Keratinocyte (primary cell): ENCODE results near the gene ARHGAP19. TPM values are rescaled to one million over a fixed set of nuclear protein-coding genes. Genes with fewer than 3 reads are reported as not detected.

ENCODE experiments used
- DNase-seq: peaks from one replicate; pipeline ENCODE4 v3.0.0-alpha.2; 2011; ENCODE audit warnings: low read depth, missing footprints, low spot score
- FAIRE-seq: peaks from 2 replicates; lab custom pipeline; 2011; peaks lifted over from hg19 to GRCh38; lab: Jason Lieb, UNC
- H2AFZ ChIP-seq: 2 replicates; pipeline ENCODE4 v1.6.0; 2012; ENCODE audit warnings: low read length, control low read depth, inconsistent platforms; ENCODE audit not compliant: control insufficient read depth
- H3K27ac ChIP-seq: 2 replicates; pipeline ENCODE4 v1.5.1; 2011; ENCODE audit warnings: low read length; ENCODE audit not compliant: control insufficient read depth, insufficient read depth
- H3K27me3 ChIP-seq: 3 replicates; pipeline ENCODE4 v1.6.0; 2011; ENCODE audit warnings: low read length; ENCODE audit not compliant: control insufficient read depth, insufficient read depth; ENCODE audit errors: extremely low read depth
- H3K36me3 ChIP-seq, 2 experiments: 2 replicates in 1 of 2; 3 replicates in 1 of 2; pipeline ENCODE4 v1.5.1; 2011; ENCODE audit warnings: low read length in 2 of 2, mild to moderate bottlenecking in 1 of 2; ENCODE audit not compliant: control insufficient read depth in 2 of 2, insufficient read depth in 2 of 2; ENCODE audit errors: extremely low read depth in 1 of 2
- H3K4me1 ChIP-seq: 3 replicates; pipeline ENCODE4 v1.5.1; 2011; ENCODE audit warnings: low read length; ENCODE audit not compliant: control insufficient read depth, insufficient read depth; ENCODE audit errors: extremely low read depth
- H3K4me2 ChIP-seq: 3 replicates; pipeline ENCODE4 v1.6.0; 2011; ENCODE audit warnings: low read depth, low read length; ENCODE audit not compliant: control insufficient read depth, insufficient read depth; ENCODE audit errors: extremely low read depth
- H3K4me3 ChIP-seq, 3 experiments: fragments of 200-600 bp in 1 of 3; sonication (generic) in 1 of 3; 2 replicates in 2 of 3; 3 replicates in 1 of 3; pipeline ENCODE4 v1.5.1; 2011 to 2016; ENCODE audit warnings: low read length in 3 of 3, mild to moderate bottlenecking in 3 of 3, control low read depth in 2 of 3, inconsistent platforms in 1 of 3, low read depth in 1 of 3, mixed read lengths in 1 of 3, mixed run types in 1 of 3, moderate library complexity in 1 of 3; ENCODE audit not compliant: control insufficient read depth in 2 of 3, insufficient read depth in 2 of 3; ENCODE audit errors: extremely low read depth in 1 of 3
- H3K79me2 ChIP-seq: 2 replicates; pipeline ENCODE4 v1.6.0; 2012; ENCODE audit warnings: low read length; ENCODE audit not compliant: control insufficient read depth, insufficient read depth
- H3K9ac ChIP-seq: 3 replicates; pipeline ENCODE4 v1.6.0; 2011; ENCODE audit warnings: low read length; ENCODE audit not compliant: control insufficient read depth, insufficient read depth; ENCODE audit errors: extremely low read depth
- H3K9me1 ChIP-seq: 3 replicates; pipeline ENCODE4 v1.6.0; 2011; ENCODE audit warnings: low read length; ENCODE audit not compliant: control insufficient read depth, insufficient read depth; ENCODE audit errors: extremely low read depth
- H3K9me3 ChIP-seq: 2 replicates; pipeline ENCODE4 v1.5.1; 2012; ENCODE audit warnings: low read depth, low read length; ENCODE audit not compliant: control insufficient read depth
- H4K20me1 ChIP-seq: 3 replicates; pipeline ENCODE4 v1.6.0; 2011; ENCODE audit warnings: low read length; ENCODE audit not compliant: control insufficient read depth, insufficient read depth; ENCODE audit errors: extremely low read depth
- CTCF ChIP-seq, 3 experiments: IDR thresholded peaks in 1 of 3; conservative IDR thresholded peaks in 1 of 3; optimal IDR thresholded peaks in 1 of 3; 2 replicates in 2 of 3; 3 replicates in 1 of 3; pipeline versions ENCODE3 to v1.5.1; 2011; ENCODE audit warnings: low read length in 3 of 3, mild to moderate bottlenecking in 3 of 3, moderate library complexity in 2 of 3, control low read depth in 1 of 3, inconsistent platforms in 1 of 3; ENCODE audit not compliant: insufficient read depth in 2 of 3; ENCODE audit errors: extremely low read depth in 1 of 3
- EZH2 ChIP-seq: IDR thresholded peaks from one replicate; pipeline ENCODE4 v1.6.1; 2012; ENCODE audit warnings: inconsistent platforms, mild to moderate bottlenecking, low read length, moderate library complexity
- dilution Hi-C: fragments of 300-500 bp; cut with MboI; formaldehyde crosslinking; loops from one replicate; pipeline ENCODE4 v1.7.0; 2020; ENCODE audit warnings: low sequenced_read_pairs; ENCODE audit not compliant: extremely low pct_ligation_motif_present
- polyA plus RNA-seq, 5 experiments: library from polyadenylated mRNA; depleted of rRNA in 3 of 5; stranded (reverse) in 3 of 5; stranded (forward) in 1 of 5; unstranded in 1 of 5; fragments of >200 nt; gene quantifications; 1 replicate in 1 of 5; 2 replicates in 3 of 5; 3 replicates in 1 of 5; pipeline versions ENCODE4 v1.2.1 to v1.2.3, GENCODE V29; 2011 to 2012; ENCODE audit warnings: missing spikeins in 2 of 5, low read depth in 1 of 5, low replicate concordance in 1 of 5

The ARHGAP19 gene
- polyA plus RNA-seq, 1 donor (not counting 4 experiments of a cell fraction or from before 2014, with no cell fraction given): 7.5 TPM

- Histone ChIP-seq H3K4me1 (peaks cover 3% of the 10 kb centered on the region), H3K9me3 (no peaks in the 10 kb centered on the region), H3K9me1 (no peaks in the 10 kb centered on the region), H3K36me3 (no peaks in the 10 kb centered on the region), H2AFZ (no peak overlapping the region), H3K4me2 (no peak overlapping the region), H3K27me3 (peaks cover 23% of the 10 kb centered on the region), H4K20me1 (no peaks in the 10 kb centered on the region), H3K9ac (no peak overlapping the region), H3K27ac (no peak overlapping the region), H3K79me2 (no peaks in the 10 kb centered on the region), H3K4me3 (no peak overlapping the region)
- no peak for DNase-seq
- TF ChIP-seq CTCF (optimal IDR thresholded peaks at IDR 0.05 in 1 of 3, IDR thresholded peaks at IDR 0.05 in 1 of 3, conservative IDR thresholded peaks at IDR 0.05 in 1 of 3; ENCODE audit: extremely low read depth in 1 of 3, insufficient read depth in 2 of 3, low read length in 3 of 3) (no peak), EZH2 (no peak)
- FAIRE-seq: no peak
- dilution Hi-C loops: no loop called here
Observed at GRCh38 chr10:97200616-97201015, 91.8 kb downstream of the ARHGAP19 start.

- DNase-seq (no peak), FAIRE-seq (no peak)
- dilution Hi-C loops: no loop called here
- Histone ChIP-seq H3K4me2 (no peak overlapping the region), H3K9ac (no peak overlapping the region), H3K36me3 (no peaks in the 10 kb centered on the region), H3K4me1 (peaks cover 3% of the 10 kb centered on the region), H3K9me3 (no peaks in the 10 kb centered on the region), H3K27ac (no peak overlapping the region), H3K9me1 (no peaks in the 10 kb centered on the region), H3K4me3 (no peak overlapping the region), H3K79me2 (no peaks in the 10 kb centered on the region), H4K20me1 (no peaks in the 10 kb centered on the region), H2AFZ (no peak overlapping the region), H3K27me3 (peaks cover 29% of the 10 kb centered on the region)
- TF ChIP-seq EZH2 (no peak), CTCF (optimal IDR thresholded peaks at IDR 0.05 in 1 of 3, IDR thresholded peaks at IDR 0.05 in 1 of 3, conservative IDR thresholded peaks at IDR 0.05 in 1 of 3; ENCODE audit: extremely low read depth in 1 of 3, insufficient read depth in 2 of 3, low read length in 3 of 3) (no peak)
Observed at GRCh38 chr10:97199152-97199551, 93.3 kb downstream of the ARHGAP19 start.
